ENCODE results near the gene POPDC3.
A peak's percentile ranks its signal among the peaks of the same experiment; 100 is the strongest.
"Not testable (repeated sequence)": the region's sequence is repeated elsewhere in the genome, so short reads cannot be mapped to it uniquely, and the experiment has no call there.

The POPDC3 gene
- total RNA-seq: 0 to 0.49 (median 0.11) reads per million in 18 experiments

GRCh38 chr6:105179244-105180065 is at the start of gene POPDC3:
POPDC3 (minus strand) TSS chr6:105180014; CDS start chr6:105161909, 18,105 bp downstream.
- DNase-seq: peak in 1 of 2 donors; percentile 0

GRCh38 chr6:105227295-105227767 is 47.5 kb upstream of the POPDC3 start:
- no peak for DNase-seq

- no peak for DNase-seq
Observed at GRCh38 chr6:105226598-105227294, 46.9 kb upstream of the POPDC3 start.

- no peak for DNase-seq
Observed at GRCh38 chr6:105223242-105223641, 43.4 kb upstream of the POPDC3 start.

- not testable (repeated sequence) for DNase-seq
Observed at GRCh38 chr6:105221219-105221618, 41.4 kb upstream of the POPDC3 start.

- no peak for DNase-seq
Observed at GRCh38 chr6:105220186-105220585, 40.4 kb upstream of the POPDC3 start.

GRCh38 chr6:105219218-105219617 is 39.4 kb upstream of the POPDC3 start:
- not testable (repeated sequence) for DNase-seq

- DNase-seq: no peak
Observed at GRCh38 chr6:105215506-105215905, 35.7 kb upstream of the POPDC3 start.

- DNase-seq: no peak
Observed at GRCh38 chr6:105214668-105215067, 34.9 kb upstream of the POPDC3 start.

GRCh38 chr6:105213272-105213671 is 33.5 kb upstream of the POPDC3 start:
- no peak for DNase-seq

GRCh38 chr6:105212587-105212986 is 32.8 kb upstream of the POPDC3 start:
- DNase-seq: no peak

GRCh38 chr6:105211831-105212230 is 32.0 kb upstream of the POPDC3 start:
- no peak for DNase-seq

- no peak for DNase-seq
Observed at GRCh38 chr6:105210932-105211531, 31.2 kb upstream of the POPDC3 start.

GRCh38 chr6:105209950-105210706 is 30.3 kb upstream of the POPDC3 start:
- DNase-seq: no peak

- no peak for DNase-seq
Observed at GRCh38 chr6:105207524-105208269, 27.9 kb upstream of the POPDC3 start.

- DNase-seq: no peak
Observed at GRCh38 chr6:105204768-105205167, 25.0 kb upstream of the POPDC3 start.

GRCh38 chr6:105204331-105204730 is 24.5 kb upstream of the POPDC3 start:
- DNase-seq: no peak

- no peak for DNase-seq
Observed at GRCh38 chr6:105202486-105202885, 22.7 kb upstream of the POPDC3 start.

GRCh38 chr6:105200133-105200730 is 20.4 kb upstream of the POPDC3 start:
- no peak for DNase-seq

- DNase-seq: no peak
Observed at GRCh38 chr6:105199711-105200110, 19.9 kb upstream of the POPDC3 start.

GRCh38 chr6:105196076-105196475 is 16.3 kb upstream of the POPDC3 start:
- no peak for DNase-seq
